Measurements from ENCODE around the gene AK5. TPM values are rescaled to one million over a fixed set of nuclear protein-coding genes. Genes with fewer than 3 reads are reported as not detected.

The AK5 gene
- total RNA-seq, 1 donor from 2014 or later = 1.0 TPM

- no peak for TF ChIP-seq CTCF (IDR thresholded peaks at IDR 0.05; ENCODE audit: borderline replicate concordance)
Measured at GRCh38 chr1:77395051-77395450, 113.2 kb downstream of the AK5 start.

GRCh38 chr1:77398152-77398551, 116.3 kb downstream of the AK5 start:
- no peaks in the 10 kb centered on the region for H3K9me3 ChIP-seq (replicated peaks)
- H3K27me3 ChIP-seq (ENCODE audit: low read depth) = no peaks in the 10 kb centered on the region
- TF ChIP-seq CTCF (IDR thresholded peaks at IDR 0.05; ENCODE audit: borderline replicate concordance) = no peak
- no peak overlapping the region for H3K4me3 ChIP-seq
- intact Hi-C loops (cut with micrococcal nuclease) = no loop called here
- no peaks in the 10 kb centered on the region for H3K36me3 ChIP-seq
- no peaks in the 10 kb centered on the region for H3K4me1 ChIP-seq
- no peak overlapping the region for H3K27ac ChIP-seq (replicated peaks)
- no peak for DNase-seq

More at GRCh38 chr1:77395051-77395450, 113.2 kb downstream of the AK5 start:
- Histone ChIP-seq H3K4me3 (no peak overlapping the region), H3K27me3 (ENCODE audit: low read depth) (no peaks in the 10 kb centered on the region), H3K27ac (replicated peaks) (no peak overlapping the region), H3K4me1 (no peaks in the 10 kb centered on the region), H3K9me3 (replicated peaks) (no peaks in the 10 kb centered on the region), H3K36me3 (no peaks in the 10 kb centered on the region)
- DNase-seq = no peak
- intact Hi-C loops (cut with micrococcal nuclease) = no loop called here

GRCh38 chr1:77399250-77400086, 117.6 kb downstream of the AK5 start:
- H3K4me1 ChIP-seq = no peaks in the 10 kb centered on the region
- no peaks in the 10 kb centered on the region for H3K9me3 ChIP-seq (replicated peaks)
- H3K27me3 ChIP-seq (ENCODE audit: low read depth) = no peaks in the 10 kb centered on the region
- intact Hi-C loops (cut with micrococcal nuclease) = no loop called here
- H3K36me3 ChIP-seq = no peaks in the 10 kb centered on the region
- no peak for TF ChIP-seq CTCF (IDR thresholded peaks at IDR 0.05; ENCODE audit: borderline replicate concordance)
- H3K4me3 ChIP-seq = no peak overlapping the region
- DNase-seq = no peak
- H3K27ac ChIP-seq (replicated peaks) = no peak overlapping the region

- H3K9me3 ChIP-seq (replicated peaks) = no peaks in the 10 kb centered on the region
- H3K27ac ChIP-seq (replicated peaks) = no peak overlapping the region
- no peaks in the 10 kb centered on the region for H3K27me3 ChIP-seq (ENCODE audit: low read depth)
- no peak for TF ChIP-seq CTCF (IDR thresholded peaks at IDR 0.05; ENCODE audit: borderline replicate concordance)
- H3K4me1 ChIP-seq = no peaks in the 10 kb centered on the region
- no peak for DNase-seq
- no peak overlapping the region for H3K4me3 ChIP-seq
- H3K36me3 ChIP-seq = no peaks in the 10 kb centered on the region
- intact Hi-C loops (cut with micrococcal nuclease) = no loop called here
Measured at GRCh38 chr1:77400781-77401180, 119.0 kb downstream of the AK5 start.

GRCh38 chr1:77401384-77401783, 119.6 kb downstream of the AK5 start:
- H3K9me3 ChIP-seq (replicated peaks) = no peaks in the 10 kb centered on the region
- H3K27ac ChIP-seq (replicated peaks) = no peak overlapping the region
- no peaks in the 10 kb centered on the region for H3K27me3 ChIP-seq (ENCODE audit: low read depth)
- TF ChIP-seq CTCF (IDR thresholded peaks at IDR 0.05; ENCODE audit: borderline replicate concordance) = no peak
- no peaks in the 10 kb centered on the region for H3K4me1 ChIP-seq
- H3K36me3 ChIP-seq = no peaks in the 10 kb centered on the region
- DNase-seq = no peak
- intact Hi-C loops (cut with micrococcal nuclease) = no loop called here
- no peak overlapping the region for H3K4me3 ChIP-seq
